ENCODE measurements around the gene GPBAR1.

GPBAR1 gene

DNA sequence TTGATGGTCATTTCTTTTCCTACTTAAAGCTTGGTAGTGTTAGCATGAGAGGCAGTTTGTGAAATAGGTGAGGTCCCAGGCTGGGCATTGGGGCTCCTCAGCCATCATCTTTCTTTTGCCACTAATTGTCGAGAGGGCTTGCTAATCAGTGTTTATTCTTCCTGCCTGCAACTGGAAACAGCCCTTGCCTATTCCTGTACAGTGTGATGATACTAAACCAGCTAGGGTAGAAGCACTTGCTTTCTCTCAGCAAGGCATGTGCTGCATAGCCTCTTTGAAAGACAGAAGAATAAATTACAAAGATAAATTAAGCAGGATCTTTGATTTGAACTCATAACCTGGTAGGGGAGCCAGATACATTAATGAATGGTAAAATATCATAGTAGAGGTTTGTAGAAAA is 16.6 kb upstream of the GPBAR1 start:
- H3K36me3 ChIP-seq (ENCODE audit: insufficient read depth, insufficient read length, low read length): peaks cover 91% of the 10 kb centered on the region
- no peak for DNase-seq (ENCODE audit: low read depth, low spot score)
- H3K4me3 ChIP-seq (ENCODE audit: insufficient read length, low read depth): no peak overlapping the region
- no peaks in the 10 kb centered on the region for H3K27me3 ChIP-seq (ENCODE audit: insufficient read depth, insufficient read length)
- H3K4me1 ChIP-seq (ENCODE audit: insufficient read depth, insufficient read length): no peaks in the 10 kb centered on the region
- TF ChIP-seq YY1 (IDR thresholded peaks at IDR 0.05; ENCODE audit: insufficient read depth, insufficient read length) (no peak), SUZ12 (IDR thresholded peaks at IDR 0.05; ENCODE audit: extremely low read depth, insufficient read depth, insufficient read length) (no peak), ZNF274 (IDR thresholded peaks at IDR 0.05; ENCODE audit: low read depth, low read length) (no peak)
- no peak overlapping the region for H3K9ac ChIP-seq (ENCODE audit: insufficient read length, low read depth)
- no peaks in the 10 kb centered on the region for H3K9me3 ChIP-seq (ENCODE audit: insufficient read depth, low read length)

DNA sequence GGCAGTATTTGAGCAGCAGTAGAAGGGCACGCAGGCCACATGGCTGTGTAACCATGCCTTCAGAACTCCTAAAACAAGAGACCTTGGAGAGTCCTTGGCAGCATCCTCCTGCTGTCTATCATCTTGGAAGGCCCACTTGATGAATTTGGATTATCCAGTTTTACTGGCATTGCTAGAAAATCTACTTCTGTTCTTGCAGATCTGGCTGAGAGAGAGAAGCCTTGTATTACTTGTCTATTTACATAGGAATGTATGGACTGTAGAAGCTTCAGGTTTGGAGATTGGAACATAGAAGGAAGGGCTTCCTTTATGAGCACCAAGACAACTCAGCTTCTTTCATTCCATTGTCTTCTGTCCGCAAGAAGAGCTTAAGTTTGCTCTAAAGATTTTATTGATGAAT is 16.1 kb upstream of the GPBAR1 start:
- no peaks in the 10 kb centered on the region for H3K4me1 ChIP-seq (ENCODE audit: insufficient read depth, insufficient read length)
- H3K27me3 ChIP-seq (ENCODE audit: insufficient read depth, insufficient read length): no peaks in the 10 kb centered on the region
- H3K4me3 ChIP-seq (ENCODE audit: insufficient read length, low read depth): no peak overlapping the region
- H3K9me3 ChIP-seq (ENCODE audit: insufficient read depth, low read length): no peaks in the 10 kb centered on the region
- DNase-seq (ENCODE audit: low read depth, low spot score): no peak
- H3K36me3 ChIP-seq (ENCODE audit: insufficient read depth, insufficient read length, low read length): peaks cover 93% of the 10 kb centered on the region
- no peak overlapping the region for H3K9ac ChIP-seq (ENCODE audit: insufficient read length, low read depth)
- TF ChIP-seq SUZ12 (IDR thresholded peaks at IDR 0.05; ENCODE audit: extremely low read depth, insufficient read depth, insufficient read length) (no peak), YY1 (IDR thresholded peaks at IDR 0.05; ENCODE audit: insufficient read depth, insufficient read length) (no peak)

DNA sequence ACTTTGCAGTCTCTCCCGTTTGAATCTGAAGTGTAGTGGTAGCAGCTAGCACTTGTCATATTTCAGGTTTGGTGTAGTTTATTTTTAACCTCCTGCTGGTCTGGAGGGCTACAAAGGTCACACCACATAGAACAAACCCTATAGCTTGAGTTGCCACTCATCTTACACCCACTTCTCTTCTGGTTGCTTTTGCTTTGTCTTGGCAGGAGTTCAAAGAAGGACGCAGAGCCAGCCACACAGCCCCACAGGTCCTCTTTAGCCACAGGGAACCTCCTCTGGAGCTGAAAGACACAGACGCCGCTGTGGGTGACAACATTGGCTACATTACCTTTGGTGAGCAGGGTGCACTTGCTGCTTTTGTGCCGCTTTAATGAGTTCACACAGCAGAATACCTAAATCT is 15.6 kb upstream of the GPBAR1 start:
- H3K4me1 ChIP-seq (ENCODE audit: insufficient read depth, insufficient read length): no peaks in the 10 kb centered on the region
- TF ChIP-seq ZNF274 (IDR thresholded peaks at IDR 0.05; ENCODE audit: low read depth, low read length) (no peak), SUZ12 (IDR thresholded peaks at IDR 0.05; ENCODE audit: extremely low read depth, insufficient read depth, insufficient read length) (no peak), YY1 (IDR thresholded peaks at IDR 0.05; ENCODE audit: insufficient read depth, insufficient read length) (no peak)
- H3K36me3 ChIP-seq (ENCODE audit: insufficient read depth, insufficient read length, low read length): peaks cover 96% of the 10 kb centered on the region
- no peak for DNase-seq (ENCODE audit: low read depth, low spot score)
- H3K27me3 ChIP-seq (ENCODE audit: insufficient read depth, insufficient read length): no peaks in the 10 kb centered on the region
- no peak overlapping the region for H3K9ac ChIP-seq (ENCODE audit: insufficient read length, low read depth)
- H3K9me3 ChIP-seq (ENCODE audit: insufficient read depth, low read length): no peaks in the 10 kb centered on the region
- no peak overlapping the region for H3K4me3 ChIP-seq (ENCODE audit: insufficient read length, low read depth)

- DNase-seq (ENCODE audit: low read depth, low spot score): no peak
- no peaks in the 10 kb centered on the region for H3K9me3 ChIP-seq (ENCODE audit: insufficient read depth, low read length)
- peaks cover 98% of the 10 kb centered on the region for H3K36me3 ChIP-seq (ENCODE audit: insufficient read depth, insufficient read length, low read length)
- TF ChIP-seq YY1 (IDR thresholded peaks at IDR 0.05; ENCODE audit: insufficient read depth, insufficient read length) (no peak), ZNF274 (IDR thresholded peaks at IDR 0.05; ENCODE audit: low read depth, low read length) (no peak), SUZ12 (IDR thresholded peaks at IDR 0.05; ENCODE audit: extremely low read depth, insufficient read depth, insufficient read length) (no peak)
- H3K27me3 ChIP-seq (ENCODE audit: insufficient read depth, insufficient read length): no peaks in the 10 kb centered on the region
- H3K9ac ChIP-seq (ENCODE audit: insufficient read length, low read depth): no peak overlapping the region
- H3K4me3 ChIP-seq (ENCODE audit: insufficient read length, low read depth): no peak overlapping the region
- H3K4me1 ChIP-seq (ENCODE audit: insufficient read depth, insufficient read length): no peaks in the 10 kb centered on the region
Measured at GRCh38 chr2:218249691-218250090, 11.1 kb upstream of the GPBAR1 start.

GRCh38 chr2:218252509-218253231 is 8.1 kb upstream of the GPBAR1 start:
- Histone ChIP-seq H3K4me3 (ENCODE audit: insufficient read length, low read depth) (no peak overlapping the region), H3K9ac (ENCODE audit: insufficient read length, low read depth) (no peak overlapping the region), H3K36me3 (ENCODE audit: insufficient read depth, insufficient read length, low read length) (peaks cover 88% of the 10 kb centered on the region), H3K9me3 (ENCODE audit: insufficient read depth, low read length) (no peaks in the 10 kb centered on the region), H3K27me3 (ENCODE audit: insufficient read depth, insufficient read length) (no peaks in the 10 kb centered on the region), H3K4me1 (ENCODE audit: insufficient read depth, insufficient read length) (no peaks in the 10 kb centered on the region)
- no peak for DNase-seq (ENCODE audit: low read depth, low spot score)
- TF ChIP-seq YY1 (IDR thresholded peaks at IDR 0.05; ENCODE audit: insufficient read depth, insufficient read length) (no peak), SUZ12 (IDR thresholded peaks at IDR 0.05; ENCODE audit: extremely low read depth, insufficient read depth, insufficient read length) (no peak), ZNF274 (IDR thresholded peaks at IDR 0.05; ENCODE audit: low read depth, low read length) (no peak)

DNA sequence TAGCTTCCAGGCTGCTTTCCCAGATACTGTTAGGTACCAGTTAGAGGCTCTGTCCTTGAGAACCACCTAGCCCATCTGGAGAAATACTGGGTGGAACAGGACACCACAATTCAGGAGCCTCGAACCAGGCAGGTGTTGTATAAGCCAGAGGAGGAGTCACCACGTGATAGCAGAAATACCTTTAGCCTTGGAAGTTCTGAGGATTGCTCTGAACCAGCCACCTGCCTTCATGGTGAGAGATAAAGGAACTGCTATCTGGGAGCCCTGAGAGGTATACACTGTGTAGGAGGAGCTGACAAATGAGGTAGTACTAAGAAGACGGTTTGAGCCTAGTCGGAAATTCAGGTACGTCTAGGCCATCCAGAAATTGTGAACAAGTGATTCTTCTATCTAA is 7.6 kb upstream of the GPBAR1 start:
- no peak overlapping the region for H3K4me3 ChIP-seq (ENCODE audit: insufficient read length, low read depth)
- no peaks in the 10 kb centered on the region for H3K27me3 ChIP-seq (ENCODE audit: insufficient read depth, insufficient read length)
- TF ChIP-seq YY1 (IDR thresholded peaks at IDR 0.05; ENCODE audit: insufficient read depth, insufficient read length) (no peak), ZNF274 (IDR thresholded peaks at IDR 0.05; ENCODE audit: low read depth, low read length) (no peak), SUZ12 (IDR thresholded peaks at IDR 0.05; ENCODE audit: extremely low read depth, insufficient read depth, insufficient read length) (no peak)
- H3K4me1 ChIP-seq (ENCODE audit: insufficient read depth, insufficient read length): no peaks in the 10 kb centered on the region
- DNase-seq (ENCODE audit: low read depth, low spot score): no peak
- H3K9me3 ChIP-seq (ENCODE audit: insufficient read depth, low read length): no peaks in the 10 kb centered on the region
- peaks cover 82% of the 10 kb centered on the region for H3K36me3 ChIP-seq (ENCODE audit: insufficient read depth, insufficient read length, low read length)
- H3K9ac ChIP-seq (ENCODE audit: insufficient read length, low read depth): no peak overlapping the region

- DNase-seq (ENCODE audit: low read depth, low spot score): no peak
- Histone ChIP-seq H3K27me3 (ENCODE audit: insufficient read depth, insufficient read length) (no peaks in the 10 kb centered on the region), H3K4me3 (ENCODE audit: insufficient read length, low read depth) (no peak overlapping the region), H3K4me1 (ENCODE audit: insufficient read depth, insufficient read length) (peaks cover 14% of the 10 kb centered on the region), H3K9ac (ENCODE audit: insufficient read length, low read depth) (no peak overlapping the region), H3K9me3 (ENCODE audit: insufficient read depth, low read length) (no peaks in the 10 kb centered on the region), H3K36me3 (ENCODE audit: insufficient read depth, insufficient read length, low read length) (peaks cover 61% of the 10 kb centered on the region)
- no peak for TF ChIP-seq ZNF274 (IDR thresholded peaks at IDR 0.05; ENCODE audit: low read depth, low read length)
- no peak for TF ChIP-seq YY1 (IDR thresholded peaks at IDR 0.05; ENCODE audit: insufficient read depth, insufficient read length)
- TF ChIP-seq SUZ12 (IDR thresholded peaks at IDR 0.05; ENCODE audit: extremely low read depth, insufficient read depth, insufficient read length): no peak
Measured at GRCh38 chr2:218255446-218255845, 5.4 kb upstream of the GPBAR1 start.
